Right atrium auricular region (tissue), 2 donors: Measurements from ENCODE around the gene LMNTD2. TPM values are rescaled to one million over a fixed set of nuclear protein-coding genes. Genes with fewer than 3 reads are reported as not detected.

Experiments
- DNase-seq: peaks from one replicate; pipeline ENCODE4 v3.0.0-alpha.2; 2019; ENCODE audit warnings: low spot score
- H3K27ac ChIP-seq, 2 donors: fragments of 200-600 bp; sonication (generic); 1 replicate in 1 of 2; 2 replicates in 1 of 2; pipeline ENCODE4 v1.5.1; 2016 to 2019
- H3K27me3 ChIP-seq, 2 donors: fragments of 200-600 bp; sonication (generic); one replicate each; pipeline versions ENCODE4 v1.5.1 to v1.6.0; 2017 to 2019
- H3K36me3 ChIP-seq: fragments of 200-600 bp; sonication (generic); one replicate; pipeline ENCODE4 v1.5.1; 2016
- H3K4me1 ChIP-seq, 2 donors: fragments of 200-600 bp; sonication (generic); one replicate each; pipeline versions ENCODE4 v1.5.1 to v1.6.0; 2017 to 2019
- H3K4me3 ChIP-seq, 2 donors: fragments of 200-600 bp; sonication (generic); 1 replicate in 1 of 2; 2 replicates in 1 of 2; pipeline ENCODE4 v1.5.1; 2017 to 2019; ENCODE audit warnings: mild to moderate bottlenecking in 1 of 2, moderate library complexity in 1 of 2
- H3K9me3 ChIP-seq, 2 donors: fragments of 200-600 bp; sonication (generic); one replicate each; pipeline ENCODE4 v1.5.1; 2019
- CTCF ChIP-seq, 2 donors: fragments of 200-600 bp; sonication (generic); IDR thresholded peaks; one replicate each; pipeline ENCODE4 v1.5.1; 2019; ENCODE audit warnings: antibody characterized with exemption in 2 of 2
- total RNA-seq, 2 donors: library from RNA; depleted of rRNA; stranded (reverse); fragments of >200 nt; gene quantifications; one replicate each; pipeline ENCODE4 v1.1.0, GENCODE V29; 2016

Gene LMNTD2
- total RNA-seq, 2 donors from 2014 or later, result 0.33 to 0.86 TPM

GRCh38 chr11:555227-555779, 5.2 kb downstream of the LMNTD2 start:
- Histone ChIP-seq H3K27me3 (peaks cover 17 to 36% of the 10 kb centered on the region in 2 donors), H3K9me3 (no peaks in the 10 kb centered on the region), H3K36me3 (no peaks in the 10 kb centered on the region), H3K4me1 (peaks cover 0 to 21% of the 10 kb centered on the region in 2 donors), H3K27ac (no peak overlapping the region), H3K4me3 (peak overlapping the region; percentile 4 to 38)
- no peak for DNase-seq
- no peak for TF ChIP-seq CTCF (IDR thresholded peaks at IDR 0.05)

DNA sequence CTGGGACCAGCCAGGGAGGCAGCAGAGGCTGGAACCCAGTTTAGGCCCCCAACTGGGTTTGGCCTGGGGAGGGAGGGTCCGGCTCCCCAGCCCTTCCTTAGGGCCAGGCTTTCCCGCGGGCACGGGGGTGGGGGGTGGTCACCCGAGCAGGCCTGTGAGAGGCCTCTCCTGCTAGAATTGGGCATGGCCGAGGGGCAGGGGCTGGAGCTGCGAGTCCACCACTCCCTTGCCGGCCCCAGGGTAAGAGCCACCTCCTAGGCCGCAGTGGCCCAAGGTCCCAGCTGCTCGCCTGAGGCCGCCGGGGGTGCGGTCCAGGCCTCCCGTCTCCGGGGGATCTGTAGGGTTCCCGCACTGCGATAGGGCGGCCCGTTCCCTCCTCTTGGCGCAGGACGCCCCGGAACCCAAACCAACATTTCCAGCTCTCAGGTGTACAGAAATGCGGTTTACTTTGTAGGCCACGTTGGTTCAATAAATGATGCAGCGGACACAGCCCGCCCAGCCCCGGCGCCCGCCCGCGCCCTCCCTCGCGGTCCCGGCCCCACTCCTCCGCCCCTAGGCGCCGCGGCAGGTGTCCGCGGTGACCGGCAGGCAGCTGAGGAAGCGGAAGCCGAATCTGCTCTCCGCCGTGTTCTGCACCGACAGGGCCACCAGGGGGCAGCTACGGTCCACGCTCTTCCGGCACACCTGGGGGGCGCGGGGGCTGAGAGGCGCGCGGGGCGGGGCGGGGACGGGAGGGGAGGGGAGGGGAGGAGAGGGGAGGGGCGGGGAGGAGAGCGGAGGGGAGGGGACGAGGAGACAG, 5.9 kb downstream of the LMNTD2 start:
- TF ChIP-seq CTCF (IDR thresholded peaks at IDR 0.05), result peak; percentile 53 to 74
- Histone ChIP-seq H3K27ac (no peak overlapping the region), H3K27me3 (peaks cover 17 to 36% of the 10 kb centered on the region in 2 donors), H3K9me3 (no peaks in the 10 kb centered on the region), H3K4me3 (peak overlapping the region in 1 of 2 donors; percentile 38), H3K36me3 (no peaks in the 10 kb centered on the region), H3K4me1 (peaks cover 0 to 16% of the 10 kb centered on the region in 2 donors)
- DNase-seq, result no peak

DNA sequence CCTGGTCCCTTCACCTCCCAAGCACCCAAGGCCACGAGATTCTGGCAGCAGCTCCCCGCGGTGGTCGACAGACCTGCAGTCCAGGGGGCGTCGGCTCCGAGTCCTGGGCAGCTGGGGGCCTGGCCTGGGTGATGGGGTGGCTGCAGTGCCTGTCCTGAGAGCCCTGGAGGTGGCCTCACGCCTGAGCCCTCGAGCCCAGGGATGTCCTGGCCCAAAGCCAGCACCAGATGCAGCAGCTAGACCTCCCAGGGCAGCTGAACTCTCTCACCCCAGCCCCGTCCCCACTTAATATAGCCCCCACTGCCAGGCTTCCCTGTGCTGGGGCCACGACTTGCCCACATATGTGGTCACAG, 6.6 kb downstream of the LMNTD2 start:
- H3K9me3 ChIP-seq, result no peaks in the 10 kb centered on the region
- no peak for DNase-seq
- H3K4me3 ChIP-seq, result no peak overlapping the region
- H3K27me3 ChIP-seq, result peaks cover 17 to 36% of the 10 kb centered on the region in 2 donors
- no peak overlapping the region for H3K27ac ChIP-seq
- peaks cover 0 to 16% of the 10 kb centered on the region in 2 donors for H3K4me1 ChIP-seq
- no peak for TF ChIP-seq CTCF (IDR thresholded peaks at IDR 0.05)
- no peaks in the 10 kb centered on the region for H3K36me3 ChIP-seq

GRCh38 chr11:553083-553987, 7.2 kb downstream of the LMNTD2 start:
- Histone ChIP-seq H3K9me3 (no peaks in the 10 kb centered on the region), H3K27me3 (peaks cover 17 to 36% of the 10 kb centered on the region in 2 donors)
- no peak for TF ChIP-seq CTCF (IDR thresholded peaks at IDR 0.05)

GRCh38 chr11:551596-551995, 8.9 kb downstream of the LMNTD2 start:
- no peak for DNase-seq
- H3K36me3 ChIP-seq, result no peaks in the 10 kb centered on the region
- no peak for TF ChIP-seq CTCF (IDR thresholded peaks at IDR 0.05)
- H3K9me3 ChIP-seq, result no peaks in the 10 kb centered on the region
- peaks cover 0 to 16% of the 10 kb centered on the region in 2 donors for H3K4me1 ChIP-seq
- H3K4me3 ChIP-seq, result no peak overlapping the region
- H3K27me3 ChIP-seq, result peaks cover 14 to 35% of the 10 kb centered on the region in 2 donors
- no peak overlapping the region for H3K27ac ChIP-seq

More at GRCh38 chr11:553083-553987, 7.2 kb downstream of the LMNTD2 start:
- peaks cover 0 to 16% of the 10 kb centered on the region in 2 donors for H3K4me1 ChIP-seq
- no peak for DNase-seq
- no peak overlapping the region for H3K27ac ChIP-seq
- no peaks in the 10 kb centered on the region for H3K36me3 ChIP-seq
- H3K4me3 ChIP-seq, result no peak overlapping the region
